ENCODE measurements around the gene ADCY10. TPM values are rescaled to one million over a fixed set of nuclear protein-coding genes. Genes with fewer than 3 reads are reported as not detected.

Gene ADCY10
- polyA plus RNA-seq, 1 donor from 2014 or later = 0.09 TPM

- Histone ChIP-seq H3K4me2 (ENCODE audit: low read length) (no peak overlapping the region), H3K36me3 (ENCODE audit: insufficient read depth, low read length) (no peaks in the 10 kb centered on the region), H3K27ac (ENCODE audit: low read length) (no peak overlapping the region), H3K4me3 (ENCODE audit: low read length) (no peak overlapping the region), H3K9me3 (ENCODE audit: low read length) (no peaks in the 10 kb centered on the region), H3F3A (ENCODE audit: insufficient read depth, low read length, poor library complexity, severe bottlenecking) (no peaks in the 10 kb centered on the region), H2AFZ (ENCODE audit: low read depth, low read length) (no peak overlapping the region), H3K79me2 (replicated peaks; ENCODE audit: insufficient read depth, low read length) (no peaks in the 10 kb centered on the region), H4K20me1 (ENCODE audit: insufficient read depth) (no peaks in the 10 kb centered on the region), H3K9me2 (ENCODE audit: insufficient read depth, low read length) (no peaks in the 10 kb centered on the region), H3K9ac (ENCODE audit: low read length) (no peak overlapping the region), H3K27me3 (ENCODE audit: insufficient read depth, low read depth, low read length) (no peaks in the 10 kb centered on the region)
- TF ChIP-seq RAD21 (conservative IDR thresholded peaks at IDR 0.05) (no peak), POLR2AphosphoS5 (IDR thresholded peaks at IDR 0.05) (no peak), CTCF (IDR thresholded peaks at IDR 0.05; ENCODE audit: poor library complexity, severe bottlenecking) (no peak), EP300 (conservative IDR thresholded peaks at IDR 0.05; ENCODE audit: poor library complexity, severe bottlenecking) (no peak), MXI1 (conservative IDR thresholded peaks at IDR 0.05; ENCODE audit: poor library complexity, severe bottlenecking) (no peak), REST (IDR thresholded peaks at IDR 0.05; ENCODE audit: borderline replicate concordance) (no peak), SMC3 (conservative IDR thresholded peaks at IDR 0.05; ENCODE audit: poor library complexity) (no peak), EZH2 (IDR thresholded peaks at IDR 0.05; ENCODE audit: borderline replicate concordance, insufficient read depth, low read length, poor library complexity, severe bottlenecking) (no peak), TAF1 (IDR thresholded peaks at IDR 0.05; ENCODE audit: low read depth) (no peak)
Observed at GRCh38 chr1:167767761-167768160, 146.2 kb downstream of the ADCY10 start.

GRCh38 chr1:167766538-167766937 is 147.4 kb downstream of the ADCY10 start:
- no peak overlapping the region for H3K4me3 ChIP-seq (ENCODE audit: low read length)
- no peaks in the 10 kb centered on the region for H3K9me2 ChIP-seq (ENCODE audit: insufficient read depth, low read length)
- no peaks in the 10 kb centered on the region for H3K27me3 ChIP-seq (ENCODE audit: insufficient read depth, low read depth, low read length)
- no peaks in the 10 kb centered on the region for H3K36me3 ChIP-seq (ENCODE audit: insufficient read depth, low read length)
- no peak overlapping the region for H3K4me2 ChIP-seq (ENCODE audit: low read length)
- no peaks in the 10 kb centered on the region for H3F3A ChIP-seq (ENCODE audit: insufficient read depth, low read length, poor library complexity, severe bottlenecking)
- no peaks in the 10 kb centered on the region for H4K20me1 ChIP-seq (ENCODE audit: insufficient read depth)
- no peaks in the 10 kb centered on the region for H3K9me3 ChIP-seq (ENCODE audit: low read length)
- H2AFZ ChIP-seq (ENCODE audit: low read depth, low read length) = no peak overlapping the region
- TF ChIP-seq POLR2AphosphoS5 (IDR thresholded peaks at IDR 0.05) = no peak
- no peak for TF ChIP-seq RAD21 (conservative IDR thresholded peaks at IDR 0.05)
- no peak for TF ChIP-seq SMC3 (conservative IDR thresholded peaks at IDR 0.05; ENCODE audit: poor library complexity)
- TF ChIP-seq CTCF (IDR thresholded peaks at IDR 0.05; ENCODE audit: poor library complexity, severe bottlenecking) = no peak
- no peak for TF ChIP-seq EZH2 (IDR thresholded peaks at IDR 0.05; ENCODE audit: borderline replicate concordance, insufficient read depth, low read length, poor library complexity, severe bottlenecking)
- no peak for TF ChIP-seq REST (IDR thresholded peaks at IDR 0.05; ENCODE audit: borderline replicate concordance)
- TF ChIP-seq MXI1 (conservative IDR thresholded peaks at IDR 0.05; ENCODE audit: poor library complexity, severe bottlenecking) = no peak
- no peak for TF ChIP-seq EP300 (conservative IDR thresholded peaks at IDR 0.05; ENCODE audit: poor library complexity, severe bottlenecking)
- no peak for TF ChIP-seq TAF1 (IDR thresholded peaks at IDR 0.05; ENCODE audit: low read depth)
- no peak overlapping the region for H3K27ac ChIP-seq (ENCODE audit: low read length)
- H3K79me2 ChIP-seq (replicated peaks; ENCODE audit: insufficient read depth, low read length) = no peaks in the 10 kb centered on the region
- no peak overlapping the region for H3K9ac ChIP-seq (ENCODE audit: low read length)

All from neural cell (in vitro differentiated cells).